ENCODE results near the gene SLC45A2.

The SLC45A2 gene

GRCh38 chr5:34026089-34026761, 41.7 kb upstream of the SLC45A2 start:
- in situ Hi-C loops (cut with HindIII; ENCODE audit: low pct_ligation_motif_present, low sequenced_read_pairs): no loop called here

GRCh38 chr5:34022121-34022705, 37.7 kb upstream of the SLC45A2 start:
- H3K36me3 ChIP-seq (replicated peaks): no peaks in the 10 kb centered on the region
- no peak overlapping the region for H3K27ac ChIP-seq
- DNase-seq: peak; percentile 53
- no peak overlapping the region for H3K4me3 ChIP-seq (ENCODE audit: low read depth, low read length)
- in situ Hi-C loops (cut with HindIII; ENCODE audit: low pct_ligation_motif_present, low sequenced_read_pairs): no loop called here
- H3K27me3 ChIP-seq (replicated peaks): no peaks in the 10 kb centered on the region
- no peak for TF ChIP-seq CTCF (IDR thresholded peaks at IDR 0.05; ENCODE audit: low read depth, low read length, missing control alignments)

More at GRCh38 chr5:34026089-34026761, 41.7 kb upstream of the SLC45A2 start:
- Histone ChIP-seq H3K36me3 (replicated peaks) (no peaks in the 10 kb centered on the region), H3K27me3 (replicated peaks) (no peaks in the 10 kb centered on the region), H3K27ac (no peak overlapping the region), H3K4me3 (ENCODE audit: low read depth, low read length) (no peak overlapping the region)
- no peak for DNase-seq
- no peak for TF ChIP-seq CTCF (IDR thresholded peaks at IDR 0.05; ENCODE audit: low read depth, low read length, missing control alignments)

GRCh38 chr5:34021334-34021733, 36.8 kb upstream of the SLC45A2 start:
- in situ Hi-C loops (cut with HindIII; ENCODE audit: low pct_ligation_motif_present, low sequenced_read_pairs): no loop called here
- Histone ChIP-seq H3K4me3 (ENCODE audit: low read depth, low read length) (no peak overlapping the region), H3K27ac (no peak overlapping the region), H3K36me3 (replicated peaks) (no peaks in the 10 kb centered on the region), H3K27me3 (replicated peaks) (no peaks in the 10 kb centered on the region)
- no peak for TF ChIP-seq CTCF (IDR thresholded peaks at IDR 0.05; ENCODE audit: low read depth, low read length, missing control alignments)
- DNase-seq: no peak

GRCh38 chr5:34020726-34021125, 36.2 kb upstream of the SLC45A2 start:
- no peak overlapping the region for H3K4me3 ChIP-seq (ENCODE audit: low read depth, low read length)
- H3K27me3 ChIP-seq (replicated peaks): no peaks in the 10 kb centered on the region
- TF ChIP-seq CTCF (IDR thresholded peaks at IDR 0.05; ENCODE audit: low read depth, low read length, missing control alignments): no peak
- in situ Hi-C loops (cut with HindIII; ENCODE audit: low pct_ligation_motif_present, low sequenced_read_pairs): no loop called here
- no peak for DNase-seq
- H3K27ac ChIP-seq: no peak overlapping the region
- H3K36me3 ChIP-seq (replicated peaks): no peaks in the 10 kb centered on the region

GRCh38 chr5:34017254-34017653, 32.8 kb upstream of the SLC45A2 start:
- H3K36me3 ChIP-seq (replicated peaks): no peaks in the 10 kb centered on the region
- in situ Hi-C loops (cut with HindIII; ENCODE audit: low pct_ligation_motif_present, low sequenced_read_pairs): no loop called here
- no peaks in the 10 kb centered on the region for H3K27me3 ChIP-seq (replicated peaks)
- H3K4me3 ChIP-seq (ENCODE audit: low read depth, low read length): no peak overlapping the region
- no peak for DNase-seq
- H3K27ac ChIP-seq: no peak overlapping the region
- no peak for TF ChIP-seq CTCF (IDR thresholded peaks at IDR 0.05; ENCODE audit: low read depth, low read length, missing control alignments)
